Colon (tissue), 2 donors: ENCODE data around the gene AGBL2.

Experiments used
- FAIRE-seq: peaks from 2 replicates; lab custom pipeline; 2012; peaks lifted over from hg19 to GRCh38; lab: Jason Lieb, UNC
- donor health status: control.
- donor health status: control.

Gene AGBL2

DNA sequence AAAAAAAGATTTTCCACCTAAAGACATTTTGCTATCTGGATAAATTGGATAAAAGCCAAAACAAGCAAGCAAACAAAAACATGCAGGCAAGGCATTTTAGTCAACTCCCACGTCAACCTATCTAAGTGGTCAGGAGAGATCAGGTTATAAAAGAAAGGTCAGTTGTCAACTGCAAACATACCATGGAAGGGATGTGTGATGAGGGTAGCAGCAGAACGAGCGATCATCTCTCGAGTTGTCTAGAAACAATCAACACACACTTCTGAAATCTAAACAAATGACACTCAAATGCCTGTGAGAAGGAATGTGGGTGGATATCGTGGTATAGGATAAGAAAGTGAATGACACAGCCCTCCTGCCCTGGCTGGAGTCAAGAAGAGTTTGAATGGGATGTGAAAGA is 83.7 kb downstream of the AGBL2 start:
- FAIRE-seq: no peak

DNA sequence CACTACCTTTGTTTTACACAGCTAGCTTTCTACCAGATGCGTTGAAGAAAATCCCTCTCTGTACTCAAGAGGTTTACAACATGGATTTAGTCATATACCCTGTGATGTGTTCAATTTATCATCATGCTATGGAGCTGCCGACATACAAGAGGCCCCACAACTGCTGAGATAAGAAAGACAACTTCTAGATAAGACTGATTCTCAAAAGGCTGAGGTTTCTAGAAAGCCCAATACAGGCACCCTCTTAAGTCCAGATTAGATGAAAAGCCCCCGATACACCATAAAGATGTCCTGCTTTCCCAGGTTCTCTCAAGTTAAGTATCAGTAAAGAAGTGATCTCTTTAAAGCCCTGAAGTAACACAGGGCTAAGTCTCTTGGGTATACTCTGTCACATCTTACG is 87.1 kb downstream of the AGBL2 start:
- FAIRE-seq: no peak

DNA sequence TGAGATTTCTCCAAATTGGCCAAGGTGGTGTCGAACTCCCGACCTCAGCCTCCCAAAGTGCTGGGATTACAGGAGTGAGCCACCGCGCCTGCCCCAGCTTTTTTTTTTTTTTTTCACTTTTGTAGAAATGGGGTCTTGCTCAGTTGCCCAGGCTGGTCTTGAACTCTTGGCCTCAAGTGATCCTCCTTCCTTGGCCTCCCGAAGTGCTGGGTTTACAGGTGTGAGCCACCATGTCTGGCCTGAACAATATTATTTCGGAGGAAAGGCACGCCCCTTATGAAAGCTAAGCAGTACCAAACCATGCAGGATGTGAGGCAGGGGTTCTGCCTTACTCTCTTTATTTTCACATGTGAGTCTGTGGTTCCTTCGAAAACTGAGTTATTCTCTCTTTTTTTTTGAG is 88.9 kb downstream of the AGBL2 start:
- no peak for FAIRE-seq

GRCh38 chr11:47620836-47621378 is 94.3 kb downstream of the AGBL2 start:
- FAIRE-seq: no peak

DNA sequence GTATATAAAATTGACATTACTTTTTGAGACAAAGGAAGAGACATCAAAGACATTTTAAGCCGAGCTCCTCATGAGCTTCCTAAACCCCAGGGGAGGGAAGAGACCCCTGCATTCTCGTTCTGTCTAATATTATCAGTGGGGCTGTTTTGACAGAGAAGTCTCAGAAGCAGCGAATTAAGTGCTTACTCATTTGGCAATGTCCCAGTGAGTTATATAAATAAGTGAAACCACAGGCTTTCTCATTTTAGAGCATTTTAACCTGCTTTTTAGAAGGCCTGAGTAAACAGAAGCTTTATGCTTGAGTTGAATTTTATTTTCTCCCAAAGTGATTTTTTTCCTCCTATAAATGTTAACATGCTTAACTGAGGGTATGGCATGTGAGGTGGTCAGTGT is 97.8 kb downstream of the AGBL2 start:
- FAIRE-seq: no peak

- FAIRE-seq: no peak
These were observed 98.3 kb downstream of the AGBL2 start for GRCh38 chr11:47616726-47617416.

GRCh38 chr11:47615249-47615648 is 99.9 kb downstream of the AGBL2 start:
- FAIRE-seq: no peak

DNA sequence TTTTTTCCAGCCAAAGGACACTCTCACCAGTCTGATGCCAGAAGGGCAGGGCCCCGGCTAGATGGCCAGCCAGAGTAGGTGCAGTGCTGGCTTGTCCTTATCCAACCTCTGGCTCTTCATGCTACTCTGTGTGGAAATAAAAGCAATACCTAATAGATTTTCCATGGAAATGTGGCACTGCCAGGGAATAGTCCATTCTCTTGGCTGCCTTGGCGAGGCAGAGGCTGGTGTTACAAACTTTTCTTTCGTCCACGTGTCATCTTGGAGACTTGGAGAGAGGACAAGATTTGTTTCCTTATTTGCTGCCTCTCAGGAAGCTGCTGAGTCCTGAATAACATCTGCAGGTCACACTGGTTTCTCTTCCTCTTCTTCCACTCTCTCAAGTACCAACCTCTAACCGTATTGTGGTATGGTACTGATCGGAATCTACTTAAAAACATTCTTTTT is 103.8 kb downstream of the AGBL2 start:
- FAIRE-seq: no peak

DNA sequence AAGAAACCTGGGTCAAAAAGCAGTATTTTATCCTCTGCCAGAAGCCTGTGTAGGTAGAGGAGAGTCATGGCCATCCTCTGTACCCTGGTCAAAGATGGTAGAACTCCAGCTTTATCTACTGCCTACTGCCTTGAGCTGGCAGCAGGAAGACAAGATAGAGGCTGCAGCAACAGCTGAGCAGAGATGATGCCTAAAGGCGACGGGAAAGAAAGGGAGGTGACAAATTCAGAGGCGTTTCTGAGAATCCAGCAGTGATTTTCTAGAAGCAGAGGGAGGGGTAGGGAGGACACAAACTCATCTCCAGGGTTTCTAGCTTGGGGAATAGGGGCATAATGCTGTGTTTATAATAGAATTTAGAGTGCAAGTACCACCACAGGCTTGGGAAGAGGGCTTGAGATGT is 105.5 kb downstream of the AGBL2 start:
- FAIRE-seq: no peak
